PC-9 (cell line): ENCODE measurements around the gene NCOA3.

ENCODE experiments used
- CTCF ChIP-seq: fragments of 200-600 bp; sonication (generic); conservative IDR thresholded peaks from 2 replicates; pipeline ENCODE4 v1.6.1; 2017; ENCODE audit warnings: mixed run types, antibody characterized with exemption, mild to moderate bottlenecking, moderate library complexity
- EZH2 ChIP-seq: fragments of 200-600 bp; sonication (generic); IDR thresholded peaks from 2 replicates; pipeline ENCODE4 v1.8.0; 2017; ENCODE audit warnings: antibody characterized with exemption, low read depth

DNA sequence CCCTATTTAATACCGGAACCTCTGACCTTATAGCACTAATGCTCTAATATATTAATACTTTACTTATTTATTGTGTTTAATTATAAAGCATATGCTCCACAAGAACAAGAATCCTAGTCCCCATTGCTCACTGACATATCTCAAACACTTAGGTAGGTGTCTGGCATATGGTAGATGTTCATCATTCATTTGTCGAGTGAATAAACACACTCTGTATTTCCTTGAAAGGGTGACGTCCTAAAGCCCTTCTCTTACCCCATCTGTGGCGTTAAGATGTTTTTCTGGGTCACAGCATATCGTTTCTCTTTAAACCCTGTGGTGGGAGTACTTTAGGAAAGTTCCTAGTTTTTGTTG is 45.3 kb downstream of the NCOA3 start:
- TF ChIP-seq CTCF (no peak), EZH2 (no peak)
